BLaER1 (cell line): ENCODE measurements around the gene PTRH1.

Experiments used
- H3K27ac ChIP-seq: shearing (Covaris generic); formaldehyde crosslinking; 2 replicates; pipeline ENCODE4 v1.8.1; 2022
- H3K27me3 ChIP-seq: shearing (Covaris generic); formaldehyde crosslinking; 2 replicates; pipeline ENCODE4 v1.8.1; 2022
- H3K36me3 ChIP-seq: shearing (Covaris generic); formaldehyde crosslinking; 2 replicates; pipeline ENCODE4 v1.8.1; 2022
- H3K4me1 ChIP-seq: shearing (Covaris generic); formaldehyde crosslinking; 2 replicates; pipeline ENCODE4 v1.8.1; 2022
- H3K4me2 ChIP-seq: shearing (Covaris generic); formaldehyde crosslinking; 2 replicates; pipeline ENCODE4 v1.8.1; 2022
- H3K4me3 ChIP-seq: shearing (Covaris generic); formaldehyde crosslinking; 2 replicates; pipeline ENCODE4 v1.8.1; 2022
- H3K9ac ChIP-seq: shearing (Covaris generic); formaldehyde crosslinking; 2 replicates; pipeline ENCODE4 v1.8.1; 2022
- H3K9me3 ChIP-seq: shearing (Covaris generic); formaldehyde crosslinking; 2 replicates; pipeline ENCODE4 v1.8.1; 2022
- H4K20me1 ChIP-seq: shearing (Covaris generic); formaldehyde crosslinking; 2 replicates; pipeline ENCODE4 v1.8.1; 2022
- Cebpa-rat ChIP-seq: shearing (Covaris generic); IDR thresholded peaks from 2 replicates; pipeline ENCODE4 v1.8.1; 2022

Gene PTRH1

DNA sequence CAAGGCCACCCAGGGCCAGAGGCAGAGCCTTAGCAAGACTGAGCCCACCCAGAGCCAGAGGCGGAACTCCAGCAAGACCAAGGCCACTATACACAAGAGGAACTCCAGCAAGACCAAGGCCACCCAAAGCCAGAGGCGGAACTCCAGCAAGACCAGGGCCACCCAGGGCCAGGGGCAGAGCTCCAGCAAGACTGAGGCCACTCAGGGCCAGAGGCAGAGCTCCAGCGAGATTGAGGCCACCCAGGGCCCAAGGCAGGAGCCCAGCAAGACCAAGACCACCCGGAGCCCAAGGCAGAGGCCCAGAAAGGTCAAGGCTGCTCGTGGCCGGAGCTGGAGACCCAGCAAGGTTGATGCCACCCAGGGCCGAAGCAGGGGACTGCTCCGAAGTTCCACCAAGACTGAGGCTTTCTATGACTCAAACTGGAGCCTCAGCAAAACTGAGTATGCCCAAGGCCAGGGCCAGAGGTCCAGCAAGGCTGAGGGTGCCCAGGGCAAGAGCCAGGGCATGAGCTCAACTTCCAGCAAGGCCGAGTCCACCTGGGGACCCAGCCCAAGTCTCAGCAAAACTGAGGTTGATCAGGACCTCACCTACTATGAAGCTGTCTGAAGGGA, 15.4 kb upstream of the PTRH1 start:
- H3K4me3 ChIP-seq = no peak overlapping the region
- H3K4me2 ChIP-seq = no peak overlapping the region
- H4K20me1 ChIP-seq = peaks cover 5% of the 10 kb centered on the region; the same call in 1 of the 2 replicates
- TF ChIP-seq Cebpa-rat = no peak
- H3K27ac ChIP-seq = peak overlapping the region; percentile 37; the same call in 1 of the 2 replicates
- H3K4me1 ChIP-seq = peaks cover 35% of the 10 kb centered on the region
- H3K9me3 ChIP-seq = no peaks in the 10 kb centered on the region
- no peaks in the 10 kb centered on the region for H3K27me3 ChIP-seq
- no peak overlapping the region for H3K9ac ChIP-seq
- H3K36me3 ChIP-seq = peaks cover 42% of the 10 kb centered on the region

DNA sequence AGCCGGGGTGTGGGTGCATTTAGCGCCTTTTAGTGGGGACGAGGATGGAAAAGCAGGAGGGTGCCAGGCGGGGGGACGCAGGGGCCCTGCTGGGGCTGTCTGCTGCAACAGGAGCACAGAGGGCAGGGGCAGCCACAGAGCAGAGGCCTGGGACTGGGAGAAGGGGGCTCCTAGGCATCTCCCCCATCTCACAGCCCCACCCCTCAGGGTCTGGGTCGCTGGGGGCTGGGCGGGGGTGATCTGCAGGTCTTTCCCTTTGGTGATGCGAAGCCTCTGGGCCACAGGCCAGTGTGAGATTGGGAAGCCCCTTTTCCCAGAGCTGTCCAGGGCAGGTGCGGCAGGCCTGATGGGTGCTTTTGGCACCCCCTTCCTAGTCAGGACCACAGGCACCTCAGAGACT, 14.8 kb upstream of the PTRH1 start:
- Histone ChIP-seq H3K4me1 (peaks cover 29% of the 10 kb centered on the region), H3K27ac (0 out of 2 replicates have a peak overlapping the region, but pooled peaks have one; percentile 30), H3K4me3 (no peak overlapping the region), H3K9ac (no peak overlapping the region; the same call in 1 of the 2 replicates), H3K9me3 (no peaks in the 10 kb centered on the region), H3K27me3 (no peaks in the 10 kb centered on the region), H3K4me2 (no peak overlapping the region), H3K36me3 (peaks cover 42% of the 10 kb centered on the region), H4K20me1 (no peaks in the 10 kb centered on the region)
- no peak for TF ChIP-seq Cebpa-rat

DNA sequence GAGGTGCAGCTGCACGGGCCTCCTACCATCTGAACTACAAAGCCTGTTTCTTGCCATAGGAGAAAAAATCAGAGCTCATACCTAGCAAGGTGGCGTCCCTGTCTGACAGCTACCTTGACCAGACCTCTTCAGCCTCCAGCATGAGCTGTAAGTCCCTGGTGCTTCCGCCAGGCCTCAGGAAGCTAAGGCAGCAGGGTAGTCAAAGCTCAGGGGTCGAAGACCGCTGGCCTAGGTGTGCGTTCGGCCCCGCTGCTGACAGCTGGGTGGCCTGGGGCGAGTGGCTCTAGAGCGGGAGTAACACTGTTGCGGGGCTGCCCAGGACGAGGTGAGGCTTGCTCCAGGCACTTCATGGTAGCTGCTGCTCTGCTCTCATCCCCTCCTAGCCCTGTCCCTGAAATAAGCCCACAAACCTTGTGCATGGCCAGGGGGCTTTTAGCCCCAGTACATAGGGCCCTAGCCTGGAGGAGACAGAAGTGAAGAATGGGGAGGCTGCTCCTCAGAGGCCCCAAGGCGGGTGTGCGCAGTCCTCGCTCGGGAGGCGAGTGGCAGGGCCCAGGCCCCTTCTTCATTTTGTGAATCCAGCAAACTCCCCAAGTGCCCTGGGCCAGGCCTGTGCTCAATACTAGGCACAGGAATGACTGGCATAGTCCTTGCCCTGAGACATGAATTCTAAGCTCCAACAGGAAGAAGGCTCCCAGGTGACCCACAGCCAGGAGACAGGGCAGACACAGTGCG, 14.2 kb upstream of the PTRH1 start:
- Histone ChIP-seq H4K20me1 (no peaks in the 10 kb centered on the region), H3K9me3 (no peaks in the 10 kb centered on the region), H3K27ac (no peak overlapping the region), H3K27me3 (no peaks in the 10 kb centered on the region), H3K4me2 (no peak overlapping the region), H3K36me3 (peaks cover 42% of the 10 kb centered on the region), H3K4me3 (no peak overlapping the region), H3K9ac (peak overlapping the region; percentile 24; the same call in 1 of the 2 replicates), H3K4me1 (peaks cover 29% of the 10 kb centered on the region)
- no peak for TF ChIP-seq Cebpa-rat

DNA sequence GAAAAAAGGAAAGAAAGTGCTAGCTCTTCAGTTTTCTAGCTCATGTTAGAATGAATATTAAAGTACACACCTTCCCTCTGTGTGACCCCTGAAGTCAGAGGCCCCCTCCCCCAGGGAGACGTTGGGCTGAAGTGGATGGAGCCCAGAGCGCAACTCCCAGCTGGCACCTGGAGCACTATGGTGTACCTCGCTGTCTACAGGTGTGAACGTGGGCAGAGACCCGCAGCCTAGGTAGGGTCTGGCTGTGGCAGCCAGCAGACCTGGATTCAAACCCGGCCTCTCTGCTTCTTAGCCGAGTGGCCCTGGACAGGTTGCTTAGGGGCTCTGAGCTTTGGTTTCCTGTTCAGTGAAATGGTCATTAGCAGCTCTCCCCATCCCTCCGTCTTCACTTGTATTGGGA, 13.3 kb upstream of the PTRH1 start:
- Histone ChIP-seq H3K4me1 (peaks cover 29% of the 10 kb centered on the region), H3K9me3 (no peaks in the 10 kb centered on the region), H4K20me1 (no peaks in the 10 kb centered on the region), H3K9ac (no peak overlapping the region), H3K27ac (no peak overlapping the region), H3K4me2 (no peak overlapping the region), H3K36me3 (peaks cover 42% of the 10 kb centered on the region), H3K27me3 (no peaks in the 10 kb centered on the region), H3K4me3 (no peak overlapping the region)
- TF ChIP-seq Cebpa-rat = no peak

DNA sequence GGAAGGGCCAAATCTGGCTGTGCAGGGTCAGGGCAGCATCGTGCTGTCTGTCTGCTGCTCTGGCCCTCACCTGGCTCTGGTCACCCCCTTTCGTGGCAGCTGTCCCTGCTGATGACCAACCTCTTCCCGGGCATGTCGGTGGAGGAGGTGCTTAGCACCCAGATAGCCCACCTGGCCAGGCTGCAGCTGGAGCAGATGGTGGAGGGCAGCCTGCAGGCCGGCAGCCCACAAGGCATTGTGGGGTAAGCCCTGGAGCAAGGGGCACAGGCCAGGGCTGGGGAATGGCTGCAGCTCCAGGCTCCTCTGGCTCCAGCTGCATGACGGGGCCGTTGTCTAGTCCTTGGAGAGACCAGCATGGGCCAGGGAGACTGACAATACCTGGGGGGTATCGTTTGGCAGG, 11.4 kb upstream of the PTRH1 start:
- H3K27me3 ChIP-seq = no peaks in the 10 kb centered on the region
- TF ChIP-seq Cebpa-rat = no peak
- H4K20me1 ChIP-seq = no peaks in the 10 kb centered on the region
- H3K36me3 ChIP-seq = peaks cover 29% of the 10 kb centered on the region
- no peak overlapping the region for H3K4me2 ChIP-seq
- no peaks in the 10 kb centered on the region for H3K9me3 ChIP-seq
- peaks cover 27% of the 10 kb centered on the region for H3K4me1 ChIP-seq
- H3K27ac ChIP-seq = no peak overlapping the region
- H3K9ac ChIP-seq = no peak overlapping the region
- no peak overlapping the region for H3K4me3 ChIP-seq

DNA sequence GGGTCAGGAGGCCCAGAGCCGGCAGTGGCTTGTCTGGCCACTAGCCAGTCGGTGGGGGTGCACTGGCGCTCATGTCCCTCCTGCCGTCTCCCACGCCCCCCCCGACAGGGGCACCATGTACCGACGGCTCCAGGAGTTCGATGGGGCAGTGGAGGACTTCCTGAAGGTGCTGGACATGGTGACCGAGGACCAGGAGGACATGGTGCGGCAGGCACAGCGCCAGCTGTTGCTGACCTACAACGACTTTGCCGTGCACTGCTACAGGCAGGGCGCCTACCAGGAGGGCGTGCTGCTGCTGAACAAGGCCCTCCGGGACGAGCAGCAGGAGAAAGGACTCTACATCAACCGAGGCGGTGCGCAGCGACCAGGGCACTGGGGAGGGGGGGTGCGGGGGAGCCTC, 8.5 kb upstream of the PTRH1 start:
- Histone ChIP-seq H4K20me1 (no peaks in the 10 kb centered on the region), H3K4me2 (no peak overlapping the region), H3K4me1 (peaks cover 51% of the 10 kb centered on the region), H3K27ac (no peak overlapping the region), H3K9ac (no peak overlapping the region), H3K9me3 (no peaks in the 10 kb centered on the region), H3K4me3 (no peak overlapping the region), H3K27me3 (no peaks in the 10 kb centered on the region), H3K36me3 (peaks cover 6% of the 10 kb centered on the region)
- no peak for TF ChIP-seq Cebpa-rat

DNA sequence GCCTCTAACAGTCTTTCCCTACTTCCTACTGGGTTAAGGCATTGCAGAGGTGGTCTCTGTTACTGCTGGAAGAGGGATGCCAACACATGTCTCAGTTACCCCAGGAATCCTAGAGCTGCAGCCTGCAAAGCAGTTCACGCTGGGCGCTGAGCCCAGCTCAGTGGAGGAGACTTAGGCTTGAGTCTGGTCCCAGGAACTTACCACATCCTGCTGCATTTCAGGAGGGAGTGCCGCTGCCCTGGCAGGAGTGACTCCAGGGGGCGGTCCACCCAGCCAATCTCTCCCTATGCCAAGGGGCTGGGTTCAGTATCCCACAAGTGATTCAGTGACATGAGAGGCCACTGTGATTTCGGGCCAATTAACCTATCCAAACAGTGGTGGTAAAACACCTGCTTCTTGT, 8.0 kb upstream of the PTRH1 start:
- H3K27me3 ChIP-seq = no peaks in the 10 kb centered on the region
- H3K9me3 ChIP-seq = no peaks in the 10 kb centered on the region
- no peak overlapping the region for H3K27ac ChIP-seq
- H3K9ac ChIP-seq = no peak overlapping the region
- TF ChIP-seq Cebpa-rat = no peak
- peaks cover 3% of the 10 kb centered on the region; the same call in 1 of the 2 replicates for H3K36me3 ChIP-seq
- peaks cover 57% of the 10 kb centered on the region for H3K4me1 ChIP-seq
- H4K20me1 ChIP-seq = no peaks in the 10 kb centered on the region
- 0 out of 2 replicates have a peak overlapping the region, but pooled peaks have one; percentile 7 for H3K4me2 ChIP-seq
- H3K4me3 ChIP-seq = no peak overlapping the region

DNA sequence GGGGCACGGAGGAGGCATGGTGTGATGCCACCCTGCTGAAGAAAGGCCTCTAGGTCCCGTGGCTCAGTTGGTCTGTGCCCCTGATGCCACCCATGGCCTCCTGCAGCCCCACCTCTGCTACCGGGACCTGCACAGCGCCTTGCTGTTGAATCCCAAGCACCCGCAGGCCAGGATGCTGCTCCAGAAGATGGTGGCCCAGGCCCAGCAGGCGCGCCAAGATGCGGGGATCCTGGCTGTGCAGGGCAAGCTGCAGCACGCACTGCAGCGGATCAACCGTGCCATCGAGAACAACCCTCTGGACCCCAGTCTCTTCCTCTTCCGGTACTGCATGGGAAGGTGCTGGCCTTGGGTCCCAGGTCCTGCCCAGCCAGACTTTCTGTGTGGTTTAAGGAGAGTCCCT, 7.5 kb upstream of the PTRH1 start:
- Histone ChIP-seq H3K4me3 (no peak overlapping the region), H3K36me3 (peaks cover 3% of the 10 kb centered on the region; the same call in 1 of the 2 replicates), H4K20me1 (no peaks in the 10 kb centered on the region), H3K9me3 (no peaks in the 10 kb centered on the region), H3K4me1 (peaks cover 58% of the 10 kb centered on the region), H3K27me3 (no peaks in the 10 kb centered on the region), H3K27ac (no peak overlapping the region), H3K4me2 (0 out of 2 replicates have a peak overlapping the region, but pooled peaks have one; percentile 7), H3K9ac (no peak overlapping the region)
- TF ChIP-seq Cebpa-rat = no peak

DNA sequence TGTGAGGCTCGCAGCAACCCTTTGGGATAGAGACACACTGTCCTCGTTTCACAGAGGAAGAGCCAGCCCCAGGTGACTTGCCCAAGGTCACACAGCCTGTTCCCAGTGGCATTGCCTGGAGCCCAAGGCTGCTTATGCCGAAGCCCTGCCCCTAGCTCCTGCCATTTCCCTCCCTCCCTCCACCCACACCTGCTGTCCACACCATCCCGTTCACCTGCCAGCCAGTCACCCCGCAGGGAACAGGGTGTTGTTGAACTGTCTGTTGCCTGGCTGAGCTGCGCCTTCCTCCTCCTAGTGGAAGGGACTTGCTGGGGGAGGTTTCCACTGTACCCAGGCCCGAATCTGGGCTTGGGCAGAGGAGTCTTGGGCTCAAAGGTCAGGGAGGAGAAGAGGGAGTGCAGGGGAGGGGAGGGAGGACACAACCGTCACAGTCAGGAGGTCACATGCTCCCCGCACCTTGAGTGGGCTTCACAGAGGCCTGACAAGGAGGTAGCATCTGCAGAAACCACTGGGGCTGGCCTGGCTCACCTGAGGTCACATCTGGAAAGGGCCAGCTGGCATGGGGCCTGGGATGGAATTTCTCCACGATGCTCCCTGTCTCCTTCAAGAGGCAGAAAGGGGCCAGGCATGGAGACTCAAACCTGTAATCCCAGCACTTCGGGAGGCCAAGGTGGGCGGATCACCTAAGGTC, 6.7 kb upstream of the PTRH1 start:
- H3K4me3 ChIP-seq = no peak overlapping the region
- no peaks in the 10 kb centered on the region for H3K9me3 ChIP-seq
- H4K20me1 ChIP-seq = no peaks in the 10 kb centered on the region
- TF ChIP-seq Cebpa-rat = no peak
- no peaks in the 10 kb centered on the region for H3K27me3 ChIP-seq
- no peak overlapping the region for H3K4me2 ChIP-seq
- 0 out of 2 replicates have a peak overlapping the region, but pooled peaks have one; percentile 26 for H3K27ac ChIP-seq
- peaks cover 66% of the 10 kb centered on the region for H3K4me1 ChIP-seq
- H3K36me3 ChIP-seq = peaks cover 3% of the 10 kb centered on the region; the same call in 1 of the 2 replicates
- H3K9ac ChIP-seq = no peak overlapping the region

DNA sequence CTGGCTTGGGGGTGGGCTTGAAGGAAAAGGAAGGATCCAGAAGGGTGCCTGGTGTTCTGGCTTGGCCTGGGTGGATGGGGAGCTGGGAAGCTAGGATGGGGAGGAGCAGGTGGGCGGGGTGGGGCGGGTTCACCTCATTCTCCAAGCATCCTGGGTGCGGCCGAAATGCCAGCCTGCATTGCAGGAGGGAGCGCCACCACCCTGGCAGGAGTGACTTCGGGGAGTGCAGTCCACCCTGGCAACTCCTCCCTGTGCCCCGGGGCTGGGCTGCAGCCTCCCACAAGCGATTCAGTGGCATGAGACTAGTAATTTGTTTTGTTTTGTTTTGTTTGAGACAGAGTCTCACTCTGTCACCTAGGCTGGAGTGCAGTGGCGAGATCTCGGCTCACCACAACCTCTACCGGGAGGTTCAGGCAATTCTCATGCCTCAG, 5.9 kb upstream of the PTRH1 start:
- H4K20me1 ChIP-seq = no peaks in the 10 kb centered on the region
- H3K4me1 ChIP-seq = peaks cover 74% of the 10 kb centered on the region
- no peaks in the 10 kb centered on the region for H3K27me3 ChIP-seq
- no peak for TF ChIP-seq Cebpa-rat
- peaks cover 3% of the 10 kb centered on the region; the same call in 1 of the 2 replicates for H3K36me3 ChIP-seq
- H3K27ac ChIP-seq = peak overlapping the region; percentile 65
- no peak overlapping the region for H3K9ac ChIP-seq
- H3K9me3 ChIP-seq = no peaks in the 10 kb centered on the region
- H3K4me2 ChIP-seq = peak overlapping the region; percentile 89
- H3K4me3 ChIP-seq = no peak overlapping the region
